ENCODE measurements around the gene FAM53A.

Gene FAM53A

GRCh38 chr4:1623821-1624518 lies 60.1 kb downstream of the FAM53A start:
- no peaks in the 10 kb centered on the region for H3K9me3 ChIP-seq (ENCODE audit: severe bottlenecking)
- H3K4me1 ChIP-seq (ENCODE audit: insufficient read depth, poor library complexity, severe bottlenecking) = no peaks in the 10 kb centered on the region
- H3K4me3 ChIP-seq (ENCODE audit: severe bottlenecking) = no peak overlapping the region
- no peak for TF ChIP-seq CTCF (IDR thresholded peaks at IDR 0.05; ENCODE audit: poor library complexity, severe bottlenecking)
- no peak for DNase-seq (ENCODE audit: low spot score)
- no peaks in the 10 kb centered on the region for H3K27me3 ChIP-seq (ENCODE audit: insufficient read depth, poor library complexity, severe bottlenecking)
- no peak overlapping the region for H3K27ac ChIP-seq (ENCODE audit: poor library complexity, severe bottlenecking)
- no peaks in the 10 kb centered on the region for H3K36me3 ChIP-seq (ENCODE audit: low read depth)
- ATAC-seq (ENCODE audit: low read depth) = no peak

GRCh38 chr4:1623400-1623799 lies 60.7 kb downstream of the FAM53A start:
- Histone ChIP-seq H3K4me3 (ENCODE audit: severe bottlenecking) (no peak overlapping the region), H3K27ac (ENCODE audit: poor library complexity, severe bottlenecking) (no peak overlapping the region), H3K9me3 (ENCODE audit: severe bottlenecking) (no peaks in the 10 kb centered on the region), H3K36me3 (ENCODE audit: low read depth) (no peaks in the 10 kb centered on the region), H3K4me1 (ENCODE audit: insufficient read depth, poor library complexity, severe bottlenecking) (no peaks in the 10 kb centered on the region), H3K27me3 (ENCODE audit: insufficient read depth, poor library complexity, severe bottlenecking) (no peaks in the 10 kb centered on the region)
- no peak for TF ChIP-seq CTCF (IDR thresholded peaks at IDR 0.05; ENCODE audit: poor library complexity, severe bottlenecking)
- ATAC-seq (ENCODE audit: low read depth) = no peak
- DNase-seq (ENCODE audit: low spot score) = no peak

GRCh38 chr4:1622956-1623355 lies 61.2 kb downstream of the FAM53A start:
- H3K27me3 ChIP-seq (ENCODE audit: insufficient read depth, poor library complexity, severe bottlenecking) = no peaks in the 10 kb centered on the region
- no peaks in the 10 kb centered on the region for H3K9me3 ChIP-seq (ENCODE audit: severe bottlenecking)
- ATAC-seq (ENCODE audit: low read depth) = no peak
- H3K4me3 ChIP-seq (ENCODE audit: severe bottlenecking) = no peak overlapping the region
- H3K4me1 ChIP-seq (ENCODE audit: insufficient read depth, poor library complexity, severe bottlenecking) = no peaks in the 10 kb centered on the region
- TF ChIP-seq CTCF (IDR thresholded peaks at IDR 0.05; ENCODE audit: poor library complexity, severe bottlenecking) = no peak
- no peak overlapping the region for H3K27ac ChIP-seq (ENCODE audit: poor library complexity, severe bottlenecking)
- no peak for DNase-seq (ENCODE audit: low spot score)
- H3K36me3 ChIP-seq (ENCODE audit: low read depth) = no peaks in the 10 kb centered on the region

GRCh38 chr4:1622238-1622637 lies 61.9 kb downstream of the FAM53A start:
- DNase-seq (ENCODE audit: low spot score) = no peak
- no peak overlapping the region for H3K27ac ChIP-seq (ENCODE audit: poor library complexity, severe bottlenecking)
- H3K27me3 ChIP-seq (ENCODE audit: insufficient read depth, poor library complexity, severe bottlenecking) = no peaks in the 10 kb centered on the region
- no peaks in the 10 kb centered on the region for H3K9me3 ChIP-seq (ENCODE audit: severe bottlenecking)
- H3K36me3 ChIP-seq (ENCODE audit: low read depth) = no peaks in the 10 kb centered on the region
- no peaks in the 10 kb centered on the region for H3K4me1 ChIP-seq (ENCODE audit: insufficient read depth, poor library complexity, severe bottlenecking)
- no peak overlapping the region for H3K4me3 ChIP-seq (ENCODE audit: severe bottlenecking)
- no peak for ATAC-seq (ENCODE audit: low read depth)
- TF ChIP-seq CTCF (IDR thresholded peaks at IDR 0.05; ENCODE audit: poor library complexity, severe bottlenecking) = no peak

DNA sequence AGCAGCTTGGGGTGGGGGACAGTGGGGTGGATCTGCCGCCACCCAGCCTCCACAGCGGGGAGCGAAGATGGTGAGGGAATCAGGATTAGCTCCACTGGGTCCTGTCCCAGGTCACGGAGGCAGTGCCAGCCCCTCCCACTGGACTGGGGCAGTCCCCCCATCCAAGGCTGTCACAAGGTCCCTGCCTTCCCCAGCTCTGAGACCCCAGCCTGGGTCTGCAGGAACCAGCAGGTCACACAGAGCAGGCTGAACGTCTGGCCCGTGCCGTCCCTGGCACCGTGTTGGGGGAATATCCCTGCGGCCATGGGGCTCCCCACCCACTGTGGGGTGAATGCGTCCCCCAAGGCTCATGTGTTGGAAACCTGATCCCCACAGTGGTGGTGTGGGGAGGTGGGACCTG lies 62.6 kb downstream of the FAM53A start:
- no peak for ATAC-seq (ENCODE audit: low read depth)
- Histone ChIP-seq H3K9me3 (ENCODE audit: severe bottlenecking) (no peaks in the 10 kb centered on the region), H3K27ac (ENCODE audit: poor library complexity, severe bottlenecking) (no peak overlapping the region), H3K4me3 (ENCODE audit: severe bottlenecking) (no peak overlapping the region), H3K4me1 (ENCODE audit: insufficient read depth, poor library complexity, severe bottlenecking) (no peaks in the 10 kb centered on the region), H3K27me3 (ENCODE audit: insufficient read depth, poor library complexity, severe bottlenecking) (no peaks in the 10 kb centered on the region), H3K36me3 (ENCODE audit: low read depth) (no peaks in the 10 kb centered on the region)
- DNase-seq (ENCODE audit: low spot score) = no peak
- TF ChIP-seq CTCF (IDR thresholded peaks at IDR 0.05; ENCODE audit: poor library complexity, severe bottlenecking) = no peak

All from RWPE2 (cell line).